ENCODE data around the gene CYP2W1.

DNA sequence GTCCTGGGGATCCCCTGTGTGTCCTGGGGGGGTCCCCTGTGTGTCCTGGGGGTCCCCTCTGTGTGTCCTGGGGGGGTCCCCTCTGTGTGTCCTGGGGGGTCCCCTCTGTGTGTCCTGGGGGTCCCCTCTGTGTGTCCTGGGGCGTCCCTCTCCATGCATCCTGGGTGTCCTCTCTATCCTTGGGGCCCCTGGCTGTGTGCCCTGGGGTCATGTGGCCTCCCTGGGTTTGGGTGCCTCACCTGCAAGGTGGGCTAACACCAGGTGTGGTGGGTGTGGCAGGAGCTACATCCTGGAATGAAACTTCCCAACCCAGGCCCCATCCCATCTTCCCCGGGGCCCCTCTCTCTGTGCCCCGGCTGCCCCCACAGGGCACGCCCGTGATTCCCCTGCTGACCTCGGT lies 4.9 kb downstream of the CYP2W1 start:
- TF ChIP-seq, protein P1, sequence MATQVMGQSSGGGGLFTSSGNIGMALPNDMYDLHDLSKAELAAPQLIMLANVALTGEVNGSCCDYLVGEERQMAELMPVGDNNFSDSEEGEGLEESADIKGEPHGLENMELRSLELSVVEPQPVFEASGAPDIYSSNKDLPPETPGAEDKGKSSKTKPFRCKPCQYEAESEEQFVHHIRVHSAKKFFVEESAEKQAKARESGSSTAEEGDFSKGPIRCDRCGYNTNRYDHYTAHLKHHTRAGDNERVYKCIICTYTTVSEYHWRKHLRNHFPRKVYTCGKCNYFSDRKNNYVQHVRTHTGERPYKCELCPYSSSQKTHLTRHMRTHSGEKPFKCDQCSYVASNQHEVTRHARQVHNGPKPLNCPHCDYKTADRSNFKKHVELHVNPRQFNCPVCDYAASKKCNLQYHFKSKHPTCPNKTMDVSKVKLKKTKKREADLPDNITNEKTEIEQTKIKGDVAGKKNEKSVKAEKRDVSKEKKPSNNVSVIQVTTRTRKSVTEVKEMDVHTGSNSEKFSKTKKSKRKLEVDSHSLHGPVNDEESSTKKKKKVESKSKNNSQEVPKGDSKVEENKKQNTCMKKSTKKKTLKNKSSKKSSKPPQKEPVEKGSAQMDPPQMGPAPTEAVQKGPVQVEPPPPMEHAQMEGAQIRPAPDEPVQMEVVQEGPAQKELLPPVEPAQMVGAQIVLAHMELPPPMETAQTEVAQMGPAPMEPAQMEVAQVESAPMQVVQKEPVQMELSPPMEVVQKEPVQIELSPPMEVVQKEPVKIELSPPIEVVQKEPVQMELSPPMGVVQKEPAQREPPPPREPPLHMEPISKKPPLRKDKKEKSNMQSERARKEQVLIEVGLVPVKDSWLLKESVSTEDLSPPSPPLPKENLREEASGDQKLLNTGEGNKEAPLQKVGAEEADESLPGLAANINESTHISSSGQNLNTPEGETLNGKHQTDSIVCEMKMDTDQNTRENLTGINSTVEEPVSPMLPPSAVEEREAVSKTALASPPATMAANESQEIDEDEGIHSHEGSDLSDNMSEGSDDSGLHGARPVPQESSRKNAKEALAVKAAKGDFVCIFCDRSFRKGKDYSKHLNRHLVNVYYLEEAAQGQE (IDR thresholded peaks at IDR 0.05) = no peak
- TF ChIP-seq POLR2A (IDR thresholded peaks at IDR 0.05; ENCODE audit: low read length) (no peak), SMC3 (IDR thresholded peaks at IDR 0.05) (no peak), MAZ (IDR thresholded peaks at IDR 0.05; ENCODE audit: borderline replicate concordance, low read depth, low read length) (no peak), FOSL2 (IDR thresholded peaks at IDR 0.05) (no peak), FOSL2 (CRISPR knock-in tag; IDR thresholded peaks at IDR 0.05) (no peak), MYC (IDR thresholded peaks at IDR 0.05; ENCODE audit: borderline replicate concordance, low read length) (no peak), EP300 (IDR thresholded peaks at IDR 0.05) (no peak), CBX8 (IDR thresholded peaks at IDR 0.05) (no peak)
- TF ChIP-seq, protein P2, sequence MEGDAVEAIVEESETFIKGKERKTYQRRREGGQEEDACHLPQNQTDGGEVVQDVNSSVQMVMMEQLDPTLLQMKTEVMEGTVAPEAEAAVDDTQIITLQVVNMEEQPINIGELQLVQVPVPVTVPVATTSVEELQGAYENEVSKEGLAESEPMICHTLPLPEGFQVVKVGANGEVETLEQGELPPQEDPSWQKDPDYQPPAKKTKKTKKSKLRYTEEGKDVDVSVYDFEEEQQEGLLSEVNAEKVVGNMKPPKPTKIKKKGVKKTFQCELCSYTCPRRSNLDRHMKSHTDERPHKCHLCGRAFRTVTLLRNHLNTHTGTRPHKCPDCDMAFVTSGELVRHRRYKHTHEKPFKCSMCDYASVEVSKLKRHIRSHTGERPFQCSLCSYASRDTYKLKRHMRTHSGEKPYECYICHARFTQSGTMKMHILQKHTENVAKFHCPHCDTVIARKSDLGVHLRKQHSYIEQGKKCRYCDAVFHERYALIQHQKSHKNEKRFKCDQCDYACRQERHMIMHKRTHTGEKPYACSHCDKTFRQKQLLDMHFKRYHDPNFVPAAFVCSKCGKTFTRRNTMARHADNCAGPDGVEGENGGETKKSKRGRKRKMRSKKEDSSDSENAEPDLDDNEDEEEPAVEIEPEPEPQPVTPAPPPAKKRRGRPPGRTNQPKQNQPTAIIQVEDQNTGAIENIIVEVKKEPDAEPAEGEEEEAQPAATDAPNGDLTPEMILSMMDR (IDR thresholded peaks at IDR 0.05) = no peak
- TF ChIP-seq, protein P3, sequence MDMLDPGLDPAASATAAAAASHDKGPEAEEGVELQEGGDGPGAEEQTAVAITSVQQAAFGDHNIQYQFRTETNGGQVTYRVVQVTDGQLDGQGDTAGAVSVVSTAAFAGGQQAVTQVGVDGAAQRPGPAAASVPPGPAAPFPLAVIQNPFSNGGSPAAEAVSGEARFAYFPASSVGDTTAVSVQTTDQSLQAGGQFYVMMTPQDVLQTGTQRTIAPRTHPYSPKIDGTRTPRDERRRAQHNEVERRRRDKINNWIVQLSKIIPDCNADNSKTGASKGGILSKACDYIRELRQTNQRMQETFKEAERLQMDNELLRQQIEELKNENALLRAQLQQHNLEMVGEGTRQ (IDR thresholded peaks at IDR 0.05) = no peak
